ENCODE data around the gene NMU.

GRCh38 chr4:55635741-55636655 is at the start of gene NMU:
- TF ChIP-seq CTCF (IDR thresholded peaks at IDR 0.05; ENCODE audit: low read depth, low read length, poor library complexity, severe bottlenecking) (no peak), EZH2phosphoT487 (IDR thresholded peaks at IDR 0.05; ENCODE audit: borderline replicate concordance, low read length) (0 out of 2 replicates have a peak, but pooled peaks have one; percentile 7)

Measured in DOHH2 (cell line).